LNCAP (cell line): ENCODE measurements around the gene GIGYF2.

ENCODE experiments used
- CTCF ChIP-seq: fragments of 450-650 bp; IDR thresholded peaks from 2 replicates; pipeline ENCODE4 v1.5.1; 2017; ENCODE audit warnings: mild to moderate bottlenecking

Gene GIGYF2

DNA sequence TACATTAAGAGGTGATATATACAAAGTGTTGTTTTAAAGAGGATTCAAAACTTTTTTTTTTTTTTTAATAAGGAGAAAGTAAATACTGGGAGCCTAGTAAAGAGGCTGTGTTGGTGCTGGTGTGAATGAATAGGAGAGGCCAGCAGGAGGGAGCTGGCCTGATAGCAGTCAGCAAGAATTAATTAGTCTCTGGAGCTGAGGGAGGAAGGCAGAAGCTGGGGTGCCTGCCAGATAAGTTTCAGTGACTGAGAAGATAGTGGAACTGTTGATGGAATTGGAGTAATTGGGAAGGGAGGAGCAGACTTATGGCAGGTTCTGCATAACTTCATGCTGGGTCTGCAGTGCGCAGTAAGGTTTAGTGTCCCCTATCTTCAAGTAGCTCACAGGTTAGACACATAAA lies 136.7 kb downstream of the GIGYF2 start:
- no peak for TF ChIP-seq CTCF

DNA sequence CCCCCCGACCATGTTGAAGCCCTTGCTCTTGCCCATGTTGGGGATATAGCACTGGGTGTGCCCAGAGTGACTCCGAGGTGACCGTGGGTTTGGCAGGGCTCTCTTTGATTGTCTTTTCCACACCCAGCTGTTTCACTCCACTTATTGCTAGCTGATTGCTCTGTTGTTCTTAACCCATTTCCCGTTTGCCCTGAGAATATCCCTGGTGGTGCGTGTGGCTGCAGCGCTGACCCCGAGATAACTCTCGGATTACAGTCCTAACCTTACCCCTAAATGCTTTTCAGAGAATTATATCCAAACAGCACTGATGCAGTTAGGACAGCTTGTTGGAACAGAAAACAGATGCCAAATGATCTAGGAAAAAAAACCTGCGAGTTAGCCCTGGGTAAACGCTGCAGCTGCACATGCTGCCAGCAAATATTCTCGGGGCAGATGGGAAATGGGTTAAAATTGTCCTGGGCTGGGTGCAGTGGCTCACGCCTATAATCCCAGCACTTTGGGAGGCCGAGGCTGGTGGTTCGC lies 138.6 kb downstream of the GIGYF2 start:
- TF ChIP-seq CTCF: no peak

DNA sequence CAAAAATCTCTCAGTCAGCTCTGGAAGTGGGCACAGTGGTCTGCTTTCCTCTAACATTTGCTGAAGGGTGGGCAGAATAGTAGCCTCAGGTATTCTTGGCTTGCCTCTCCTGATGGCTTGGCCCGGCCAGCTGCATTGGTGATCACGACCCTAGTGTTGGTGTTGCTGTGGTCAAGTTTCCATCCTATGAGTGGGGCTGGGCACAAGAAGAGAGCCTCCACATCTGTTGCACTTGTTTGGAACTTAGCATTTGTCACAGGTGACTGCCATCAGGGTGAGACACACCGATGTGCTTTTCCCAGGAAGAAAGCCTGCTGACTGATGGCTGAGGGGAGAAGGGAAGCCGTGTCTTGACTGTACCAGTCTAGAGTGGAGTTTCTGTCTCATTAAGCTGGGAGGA lies 139.8 kb downstream of the GIGYF2 start:
- no peak for TF ChIP-seq CTCF

- no peak for TF ChIP-seq CTCF
Observed at GRCh38 chr2:232838406-232838874, 141.3 kb downstream of the GIGYF2 start.

DNA sequence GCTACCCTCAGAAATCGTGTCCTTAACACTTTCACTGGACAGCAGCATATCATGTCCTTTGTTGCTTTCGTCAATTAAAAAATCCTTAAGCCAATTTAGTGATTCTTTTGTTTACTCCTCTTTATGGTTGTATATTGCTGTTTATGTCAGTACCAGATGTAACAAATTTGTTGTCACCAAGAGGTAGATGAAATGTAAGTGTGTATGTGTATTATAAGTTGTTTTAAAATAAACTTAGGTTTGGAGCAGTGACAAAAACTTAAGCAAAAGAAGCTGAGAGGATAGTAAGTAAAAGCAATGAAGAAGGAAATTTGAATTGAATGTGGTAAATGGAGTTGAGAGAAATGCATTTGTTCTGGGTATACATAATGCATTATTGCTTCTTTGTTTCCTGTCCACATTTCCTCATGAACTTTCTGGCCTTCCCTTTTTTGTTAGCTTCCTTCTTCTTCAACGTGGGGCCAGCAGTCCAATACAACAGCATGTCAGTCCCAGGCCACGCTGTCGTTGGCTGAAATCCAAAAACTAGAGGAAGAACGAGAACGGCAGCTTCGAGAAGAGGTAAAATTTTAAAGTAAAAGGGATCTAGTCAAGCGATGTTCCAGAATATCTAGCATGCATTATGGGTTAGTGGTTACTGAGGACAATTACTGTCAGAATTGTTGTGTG lies 142.4 kb downstream of the GIGYF2 start:
- TF ChIP-seq CTCF: no peak

DNA sequence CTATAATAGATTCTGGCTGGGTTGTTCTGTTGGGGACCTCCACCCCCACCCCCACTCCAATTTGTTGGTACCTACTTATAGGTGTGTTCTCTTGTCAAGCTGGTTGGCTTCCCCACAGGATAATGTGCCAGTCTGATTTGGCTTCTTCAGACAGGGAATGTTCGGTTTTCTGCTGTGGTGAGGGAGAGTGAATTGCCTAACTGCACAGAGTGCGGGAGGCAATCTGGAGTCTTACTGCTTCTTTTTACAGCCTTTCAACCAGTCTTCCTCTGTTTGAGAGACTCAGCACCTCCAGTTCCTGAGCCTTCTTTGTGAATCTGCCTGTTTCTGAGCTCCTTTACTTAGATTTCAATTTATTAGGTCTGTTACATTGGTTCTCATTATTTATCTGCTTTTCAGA lies 145.6 kb downstream of the GIGYF2 start:
- TF ChIP-seq CTCF: no peak

DNA sequence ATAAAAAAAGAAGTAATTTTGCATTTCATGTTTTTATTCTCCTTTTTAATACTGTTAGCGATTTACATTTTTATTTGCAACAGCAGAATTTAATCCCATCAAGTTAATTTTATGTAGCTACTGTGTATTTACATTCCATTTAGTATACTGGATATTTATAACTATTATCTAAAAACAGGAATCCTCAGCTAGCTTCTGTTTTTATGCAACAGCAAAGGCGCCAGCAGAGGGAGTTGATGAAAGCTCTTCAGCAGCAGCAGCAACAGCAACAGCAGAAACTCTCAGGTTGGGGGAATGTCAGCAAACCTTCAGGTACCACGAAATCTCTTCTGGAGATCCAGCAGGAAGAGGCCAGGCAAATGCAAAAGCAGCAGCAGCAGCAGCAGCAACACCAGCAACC lies 146.7 kb downstream of the GIGYF2 start:
- no peak for TF ChIP-seq CTCF

GRCh38 chr2:232846055-232846454 lies 148.9 kb downstream of the GIGYF2 start:
- no peak for TF ChIP-seq CTCF
